Fibroblast of lung (primary cell): ENCODE data around the gene MAGI2. TPM values are rescaled to one million over a fixed set of nuclear protein-coding genes. Genes with fewer than 3 reads are reported as not detected.

Experiments used
- DNase-seq, 2 donors: peaks; one replicate each; pipeline versions ENCODE4 v3.0.0 to v3.0.0-alpha.2; 2010; ENCODE audit warnings: low read depth in 2 of 2
- H2AFZ ChIP-seq: 2 replicates; pipeline ENCODE4 v1.5.1; 2012; ENCODE audit warnings: low read length, control low read depth, inconsistent platforms
- H3K27ac ChIP-seq: 2 replicates; pipeline ENCODE4 v1.5.1; 2011; ENCODE audit warnings: low read length, control low read depth; ENCODE audit not compliant: insufficient read depth
- H3K27me3 ChIP-seq: 2 replicates; pipeline ENCODE4 v1.5.1; 2011; ENCODE audit warnings: mild to moderate bottlenecking, low read length; ENCODE audit not compliant: control insufficient read depth, insufficient read depth
- H3K36me3 ChIP-seq: 2 replicates; pipeline ENCODE4 v1.5.1; 2011; ENCODE audit warnings: low read length; ENCODE audit not compliant: control insufficient read depth, insufficient read depth
- H3K4me1 ChIP-seq: 2 replicates; pipeline ENCODE4 v1.5.1; 2011; ENCODE audit warnings: low read length; ENCODE audit not compliant: control insufficient read depth, insufficient read depth; ENCODE audit errors: extremely low read depth
- H3K4me2 ChIP-seq: 2 replicates; pipeline ENCODE4 v1.5.1; 2011; ENCODE audit warnings: low read length, control low read depth; ENCODE audit not compliant: insufficient read depth; ENCODE audit errors: extremely low read depth
- H3K4me3 ChIP-seq, 4 experiments: fragments of 200-600 bp in 1 of 4; sonication (generic) in 1 of 4; replicated peaks in 1 of 4; 2 replicates each; pipeline ENCODE4 v1.5.1; 2011 to 2016; ENCODE audit warnings: low read length in 4 of 4, low read depth in 3 of 4, mild to moderate bottlenecking in 3 of 4, control low read depth in 2 of 4, inconsistent platforms in 1 of 4, mixed read lengths in 1 of 4; ENCODE audit not compliant: insufficient read depth in 1 of 4; ENCODE audit errors: control extremely low read depth in 1 of 4
- H3K79me2 ChIP-seq: 2 replicates; pipeline ENCODE4 v1.5.1; 2012; ENCODE audit warnings: mild to moderate bottlenecking, low read length, inconsistent platforms; ENCODE audit not compliant: control insufficient read depth, insufficient read depth
- H3K9ac ChIP-seq: 2 replicates; pipeline ENCODE4 v1.5.1; 2011; ENCODE audit warnings: mild to moderate bottlenecking, low read length, control low read depth; ENCODE audit not compliant: insufficient read depth
- H3K9me3 ChIP-seq: 2 replicates; pipeline ENCODE4 v1.5.1; 2012; ENCODE audit warnings: low read depth, low read length; ENCODE audit not compliant: control insufficient read depth, insufficient read depth
- H4K20me1 ChIP-seq: 2 replicates; pipeline ENCODE4 v1.5.1; 2011; ENCODE audit warnings: low read length; ENCODE audit not compliant: control insufficient read depth, insufficient read depth; ENCODE audit errors: extremely low read depth
- CTCF ChIP-seq, 2 donors: IDR thresholded peaks in 1 of 2; conservative IDR thresholded peaks in 1 of 2; 1 replicate in 1 of 2; 2 replicates in 1 of 2; pipeline ENCODE4 v1.5.1; 2011 to 2012; ENCODE audit warnings: low read length in 2 of 2, control low read depth in 1 of 2, inconsistent platforms in 1 of 2, low read depth in 1 of 2, mild to moderate bottlenecking in 1 of 2
- EZH2 ChIP-seq: IDR thresholded peaks from 2 replicates; pipeline ENCODE4 v1.5.1; 2012; ENCODE audit warnings: low read length, control low read depth, mild to moderate bottlenecking; ENCODE audit errors: missing control alignments
- polyA plus RNA-seq, 2 donors: library from polyadenylated mRNA; depleted of rRNA in 1 of 2; stranded (reverse) in 1 of 2; unstranded in 1 of 2; fragments of >200 nt; gene quantifications; 2 replicates each; pipeline ENCODE4 v1.2.1, GENCODE V29; 2011 to 2012; ENCODE audit warnings: missing spikeins in 1 of 2
- total RNA-seq: library from RNA; depleted of rRNA; stranded (reverse); fragments of >200 nt; gene quantifications from 2 replicates; pipeline ENCODE4 v1.2.1, GENCODE V29; 2014

The MAGI2 gene
- total and polyA plus RNA-seq, 2 donors (not counting 1 experiment from before 2014, with no cell fraction given), result 1.8 to 17.0 TPM

DNA sequence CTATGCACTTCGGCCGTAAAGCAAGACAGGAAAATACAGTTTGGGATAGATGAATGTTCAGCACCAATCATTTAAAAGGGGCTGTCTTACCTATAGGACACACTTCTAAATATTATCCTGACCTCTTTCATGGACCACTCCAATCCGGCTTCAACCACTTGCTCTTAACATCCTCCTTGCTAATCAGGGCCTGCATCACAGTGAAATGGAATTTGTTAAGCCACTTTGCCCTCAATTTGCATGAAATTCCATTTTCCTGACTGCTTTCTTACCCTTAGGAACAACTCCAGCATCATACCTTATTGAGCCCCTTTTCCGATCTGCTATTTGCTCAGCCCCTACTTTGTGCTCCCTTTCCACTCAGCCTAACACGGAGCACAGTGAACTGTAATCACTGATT, 987.6 kb downstream of the MAGI2 start:
- DNase-seq, result no peak
- Histone ChIP-seq H3K9me3 (no peaks in the 10 kb centered on the region), H3K4me3 (no peak overlapping the region), H3K27me3 (no peaks in the 10 kb centered on the region), H3K4me1 (no peaks in the 10 kb centered on the region), H3K9ac (no peak overlapping the region), H4K20me1 (no peaks in the 10 kb centered on the region), H2AFZ (no peak overlapping the region), H3K36me3 (no peaks in the 10 kb centered on the region), H3K27ac (no peak overlapping the region), H3K4me2 (no peak overlapping the region), H3K79me2 (no peaks in the 10 kb centered on the region)
- TF ChIP-seq CTCF (conservative IDR thresholded peaks at IDR 0.05 in 1 of 2, IDR thresholded peaks at IDR 0.05 in 1 of 2; ENCODE audit: low read depth in 1 of 2, low read length in 2 of 2) (no peak), EZH2 (no peak)

GRCh38 chr7:78463039-78463438, 990.4 kb downstream of the MAGI2 start:
- H3K27me3 ChIP-seq, result no peaks in the 10 kb centered on the region
- no peaks in the 10 kb centered on the region for H3K36me3 ChIP-seq
- no peaks in the 10 kb centered on the region for H3K79me2 ChIP-seq
- DNase-seq, result no peak
- H3K4me2 ChIP-seq, result no peak overlapping the region
- no peak overlapping the region for H2AFZ ChIP-seq
- no peak overlapping the region for H3K9ac ChIP-seq
- TF ChIP-seq EZH2 (no peak), CTCF (conservative IDR thresholded peaks at IDR 0.05 in 1 of 2, IDR thresholded peaks at IDR 0.05 in 1 of 2; ENCODE audit: low read depth in 1 of 2, low read length in 2 of 2) (no peak)
- H3K9me3 ChIP-seq, result no peaks in the 10 kb centered on the region
- H3K4me1 ChIP-seq, result no peaks in the 10 kb centered on the region
- no peak overlapping the region for H3K27ac ChIP-seq
- no peaks in the 10 kb centered on the region for H4K20me1 ChIP-seq
- H3K4me3 ChIP-seq, result no peak overlapping the region

- DNase-seq, result no peak
- Histone ChIP-seq H3K4me1 (no peaks in the 10 kb centered on the region), H3K27ac (no peak overlapping the region), H3K36me3 (no peaks in the 10 kb centered on the region), H3K4me3 (no peak overlapping the region), H3K79me2 (no peaks in the 10 kb centered on the region), H4K20me1 (no peaks in the 10 kb centered on the region), H2AFZ (no peak overlapping the region), H3K9ac (no peak overlapping the region), H3K4me2 (no peak overlapping the region), H3K9me3 (no peaks in the 10 kb centered on the region), H3K27me3 (no peaks in the 10 kb centered on the region)
- no peak for TF ChIP-seq CTCF (conservative IDR thresholded peaks at IDR 0.05 in 1 of 2, IDR thresholded peaks at IDR 0.05 in 1 of 2; ENCODE audit: low read depth in 1 of 2, low read length in 2 of 2)
These were observed 1002.8 kb downstream of the MAGI2 start for GRCh38 chr7:78450706-78451105.
